Activated CD4-positive, alpha-beta T cell treated with anti-CD3 and anti-CD28 coated beads, Interleukin-2, amount 10 ng/mL, durations not matched to agents 7 days and 5 days (primary cell): ENCODE results near the gene CCDC7. TPM values are rescaled to one million over a fixed set of nuclear protein-coding genes. Genes with fewer than 3 reads are reported as not detected.
"Not testable (repeated sequence)": the region's sequence is repeated elsewhere in the genome, so short reads cannot be mapped to it uniquely, and the experiment has no call there.

ENCODE experiments used
- CTCF ChIA-PET: fragments of 350-600 bp; sonication (Branson Sonifier 250); formaldehyde crosslinking; loops from one replicate; lab custom pipeline; 2021; ENCODE audit warnings: antibody characterized with exemption; lab: Charles Lee
- POLR2A ChIA-PET: fragments of 350-600 bp; sonication (Branson Sonifier 250); formaldehyde crosslinking; loops from one replicate; lab custom pipeline; 2021; ENCODE audit warnings: antibody characterized with exemption; lab: Charles Lee
- DNase-seq: peaks from one replicate; pipeline ENCODE4 v3.0.0-alpha.2; 2020
- H3K27ac Mint-ChIP-seq: one replicate; pipeline ENCODE4 v1.8.0; 2021; ENCODE audit warnings: mild to moderate bottlenecking, moderate library complexity, mixed read lengths
- H3K27me3 Mint-ChIP-seq: one replicate; pipeline ENCODE4 v1.8.0; 2021; ENCODE audit warnings: mixed read lengths
- H3K36me3 Mint-ChIP-seq: one replicate; pipeline ENCODE4 v1.8.0; 2021; ENCODE audit warnings: low read depth, mixed read lengths
- H3K4me1 Mint-ChIP-seq: one replicate; pipeline ENCODE4 v1.8.0; 2021; ENCODE audit warnings: mixed read lengths
- H3K4me3 Mint-ChIP-seq: one replicate; pipeline ENCODE4 v1.8.0; 2021; ENCODE audit warnings: mild to moderate bottlenecking, moderate library complexity, mixed read lengths
- H3K9me3 Mint-ChIP-seq: one replicate; pipeline ENCODE4 v1.8.0; 2021; ENCODE audit warnings: mixed read lengths
- total RNA-seq, 2 experiments: library from RNA; stranded (reverse); gene quantifications; one replicate each; pipeline ENCODE4 v1.2.3, GENCODE V29; 2021

Gene CCDC7
- total RNA-seq, 2 experiments from 2014 or later: 18.3 to 21.4 TPM

DNA sequence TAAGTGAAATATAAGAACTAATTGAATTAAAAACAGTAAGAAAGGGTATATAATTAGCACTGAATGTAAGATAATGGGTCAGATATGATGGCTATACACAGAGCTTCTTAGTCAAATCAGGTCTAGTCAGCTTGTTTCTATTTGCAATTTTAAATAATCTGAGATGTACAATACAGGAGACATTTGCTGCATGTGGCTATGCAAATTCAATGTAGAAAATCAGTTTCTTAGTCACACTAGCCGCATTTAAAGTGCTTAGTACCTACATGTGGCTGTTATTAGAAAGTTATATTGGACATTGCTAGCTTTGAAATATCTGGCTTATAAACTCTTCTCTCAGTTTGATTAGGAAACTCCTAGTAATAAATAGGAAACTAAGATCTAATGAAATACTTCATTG, 25.3 kb downstream of the CCDC7 start:
- no peaks in the 10 kb centered on the region for H3K4me1 Mint-ChIP-seq
- ChIA-PET CTCF (no interaction called here), POLR2A (no interaction called here)
- no peaks in the 10 kb centered on the region for H3K27me3 Mint-ChIP-seq
- no peak for DNase-seq
- H3K36me3 Mint-ChIP-seq: peaks cover 37% of the 10 kb centered on the region
- H3K4me3 Mint-ChIP-seq: no peak overlapping the region
- H3K27ac Mint-ChIP-seq: no peak overlapping the region
- H3K9me3 Mint-ChIP-seq: no peaks in the 10 kb centered on the region

DNA sequence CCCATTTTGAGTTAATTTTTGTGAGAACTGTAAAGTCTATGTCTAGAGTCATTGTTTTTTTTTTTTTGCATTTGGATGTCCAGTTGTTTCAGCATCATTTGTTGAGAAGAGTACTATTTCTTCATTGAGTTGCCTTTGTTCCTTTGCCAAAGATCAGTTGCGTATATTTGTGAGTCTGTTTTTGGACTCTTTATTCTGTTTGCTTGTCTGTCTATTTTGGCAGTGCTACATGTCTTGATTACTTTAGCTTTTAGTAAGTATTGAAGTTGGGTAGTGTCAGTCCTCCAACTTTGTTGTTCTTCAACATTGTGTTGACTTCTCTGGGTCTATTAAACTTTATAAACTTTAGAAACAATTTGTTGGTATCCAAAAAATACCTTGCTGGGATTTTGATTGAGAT, 31.6 kb downstream of the CCDC7 start:
- peaks cover 55% of the 10 kb centered on the region for H3K36me3 Mint-ChIP-seq
- H3K27me3 Mint-ChIP-seq: no peaks in the 10 kb centered on the region
- no peak for DNase-seq
- ChIA-PET POLR2A (no interaction called here), CTCF (interaction anchor here (0.6 kb wide), 1 partner anchor 13 kb away, joined by 3 read pairs; no protein-coding TSS in a partner anchor)
- H3K9me3 Mint-ChIP-seq: peaks cover 17% of the 10 kb centered on the region
- no peak overlapping the region for H3K4me3 Mint-ChIP-seq
- H3K4me1 Mint-ChIP-seq: no peaks in the 10 kb centered on the region
- no peak overlapping the region for H3K27ac Mint-ChIP-seq

GRCh38 chr10:32481606-32482005, 35.7 kb downstream of the CCDC7 start:
- ChIA-PET CTCF (interaction anchor here (0.6 kb wide), 1 partner anchor 1479 kb away, joined by 3 read pairs; no protein-coding TSS in a partner anchor), POLR2A (no interaction called here)
- Mint-ChIP-seq H3K9me3 (peaks cover 25% of the 10 kb centered on the region), H3K27ac (no peak overlapping the region), H3K36me3 (peaks cover 70% of the 10 kb centered on the region), H3K4me3 (no peak overlapping the region), H3K27me3 (no peaks in the 10 kb centered on the region), H3K4me1 (no peaks in the 10 kb centered on the region)
- no peak for DNase-seq

GRCh38 chr10:32483019-32483502, 37.1 kb downstream of the CCDC7 start:
- H3K4me3 Mint-ChIP-seq, H3K27me3 Mint-ChIP-seq, H3K4me1 Mint-ChIP-seq, H3K27ac Mint-ChIP-seq, POLR2A ChIA-PET, DNase-seq, CTCF ChIA-PET: not testable (repeated sequence)
- Mint-ChIP-seq H3K9me3 (peaks cover 30% of the 10 kb centered on the region), H3K36me3 (peaks cover 72% of the 10 kb centered on the region)

DNA sequence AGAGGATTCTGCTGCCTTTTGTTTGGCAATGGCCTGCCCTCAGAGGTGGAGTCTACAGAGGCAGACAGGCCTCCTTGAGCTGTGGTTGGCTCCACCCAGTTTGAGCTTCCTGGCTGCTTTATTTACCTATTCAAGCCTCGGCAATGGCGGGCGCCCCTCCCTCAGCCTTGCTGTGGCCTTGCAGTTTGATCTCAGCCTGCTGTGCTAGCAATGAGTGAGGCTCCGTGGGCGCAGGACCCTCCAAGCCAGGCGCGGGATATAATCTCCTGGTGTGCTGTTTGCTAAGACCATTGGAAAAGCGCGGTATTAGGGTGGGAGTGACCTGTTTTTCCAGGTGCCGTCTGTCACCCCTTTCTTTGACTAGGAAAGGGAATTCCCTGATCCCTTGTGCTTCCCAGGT, 42.1 kb downstream of the CCDC7 start:
- DNase-seq, POLR2A ChIA-PET, H3K27me3 Mint-ChIP-seq, CTCF ChIA-PET, H3K4me3 Mint-ChIP-seq, H3K27ac Mint-ChIP-seq, H3K4me1 Mint-ChIP-seq: not testable (repeated sequence)
- peaks cover 78% of the 10 kb centered on the region for H3K36me3 Mint-ChIP-seq
- peaks cover 27% of the 10 kb centered on the region for H3K9me3 Mint-ChIP-seq

GRCh38 chr10:32489158-32489557, 43.2 kb downstream of the CCDC7 start:
- peaks cover 10% of the 10 kb centered on the region for H3K4me1 Mint-ChIP-seq
- H3K27ac Mint-ChIP-seq: no peak overlapping the region
- H3K36me3 Mint-ChIP-seq: peaks cover 68% of the 10 kb centered on the region
- DNase-seq: no peak
- peaks cover 24% of the 10 kb centered on the region for H3K9me3 Mint-ChIP-seq
- ChIA-PET POLR2A (no interaction called here), CTCF (no interaction called here)
- no peaks in the 10 kb centered on the region for H3K27me3 Mint-ChIP-seq
- no peak overlapping the region for H3K4me3 Mint-ChIP-seq

DNA sequence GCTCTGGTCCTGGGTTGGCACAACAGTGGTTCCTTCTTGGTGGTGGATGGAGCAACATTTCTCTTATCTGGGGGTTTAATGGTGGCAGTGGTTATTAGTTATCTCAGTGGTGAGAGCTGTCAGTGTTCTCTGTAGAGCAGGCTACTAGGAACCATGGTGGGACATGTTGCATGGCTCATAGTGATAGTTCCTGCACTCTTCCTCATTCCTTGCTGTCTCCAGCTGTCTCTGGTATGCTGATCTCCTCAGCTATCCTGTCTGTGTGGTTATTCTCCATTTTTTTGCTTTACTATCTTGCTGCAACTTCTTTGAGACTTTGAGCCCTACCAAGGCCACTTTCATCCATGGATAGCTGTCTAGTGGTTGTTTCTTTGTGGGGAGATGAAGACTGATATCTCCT, 44.0 kb downstream of the CCDC7 start:
- DNase-seq: no peak
- no peak overlapping the region for H3K4me3 Mint-ChIP-seq
- CTCF ChIA-PET: no interaction called here
- H3K27me3 Mint-ChIP-seq: no peaks in the 10 kb centered on the region
- H3K27ac Mint-ChIP-seq: no peak overlapping the region
- H3K4me1 Mint-ChIP-seq: peaks cover 10% of the 10 kb centered on the region
- H3K36me3 Mint-ChIP-seq: peaks cover 66% of the 10 kb centered on the region
- peaks cover 24% of the 10 kb centered on the region for H3K9me3 Mint-ChIP-seq
- POLR2A ChIA-PET: no interaction called here

- H3K27me3 Mint-ChIP-seq, DNase-seq, POLR2A ChIA-PET, H3K27ac Mint-ChIP-seq, CTCF ChIA-PET, H3K4me3 Mint-ChIP-seq, H3K4me1 Mint-ChIP-seq: not testable (repeated sequence)
- Mint-ChIP-seq H3K9me3 (peaks cover 19% of the 10 kb centered on the region), H3K36me3 (peaks cover 52% of the 10 kb centered on the region)
Observed at GRCh38 chr10:32494562-32494961, 48.6 kb downstream of the CCDC7 start.

DNA sequence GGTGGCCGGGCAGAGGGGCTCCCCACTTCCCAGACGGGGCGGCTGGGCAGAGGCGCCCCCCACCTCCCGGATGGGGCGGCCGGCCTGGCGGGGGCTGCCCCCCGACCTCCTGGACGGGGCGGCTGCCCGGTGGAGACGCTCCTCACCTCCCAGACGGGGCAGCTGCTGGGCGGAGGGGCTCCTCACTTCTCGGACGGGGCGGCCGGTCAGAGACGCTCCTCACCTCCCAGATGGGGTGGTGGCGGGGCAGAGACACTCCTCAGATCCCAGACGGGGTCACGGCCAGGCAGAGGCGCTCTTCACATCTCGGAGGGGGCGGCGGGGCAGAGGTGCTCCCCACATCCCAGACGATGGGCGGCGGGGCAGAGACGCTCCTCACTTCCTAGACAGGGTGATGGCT, 54.2 kb downstream of the CCDC7 start:
- H3K27me3 Mint-ChIP-seq, POLR2A ChIA-PET, CTCF ChIA-PET, H3K27ac Mint-ChIP-seq, DNase-seq, H3K4me1 Mint-ChIP-seq, H3K4me3 Mint-ChIP-seq: not testable (repeated sequence)
- peaks cover 55% of the 10 kb centered on the region for H3K36me3 Mint-ChIP-seq
- peaks cover 20% of the 10 kb centered on the region for H3K9me3 Mint-ChIP-seq

DNA sequence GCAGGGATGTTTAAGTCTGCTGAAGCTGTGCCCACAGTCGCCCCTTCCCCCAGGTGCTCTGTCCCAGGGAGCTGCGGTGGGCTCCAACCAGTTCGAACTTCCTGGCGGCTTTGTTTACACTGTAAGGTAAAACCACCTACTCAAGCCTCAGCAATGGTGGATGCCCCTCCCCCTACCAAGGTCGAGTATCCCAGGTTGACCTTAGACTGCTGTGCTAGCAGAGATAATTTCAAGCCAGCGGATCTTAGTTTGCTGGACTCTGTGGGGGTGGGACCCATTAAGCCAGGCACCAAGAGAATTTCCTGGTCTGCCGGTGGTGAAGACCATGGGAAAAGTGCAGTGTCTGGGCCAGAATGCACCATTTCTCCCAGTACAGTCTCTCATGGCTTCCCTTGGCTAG, 56.0 kb downstream of the CCDC7 start:
- DNase-seq: no peak
- H3K36me3 Mint-ChIP-seq: peaks cover 54% of the 10 kb centered on the region
- peaks cover 11% of the 10 kb centered on the region for H3K9me3 Mint-ChIP-seq
- no peak overlapping the region for H3K27ac Mint-ChIP-seq
- H3K4me1 Mint-ChIP-seq: no peaks in the 10 kb centered on the region
- no peak overlapping the region for H3K4me3 Mint-ChIP-seq
- ChIA-PET POLR2A (no interaction called here), CTCF (no interaction called here)
- H3K27me3 Mint-ChIP-seq: no peaks in the 10 kb centered on the region

DNA sequence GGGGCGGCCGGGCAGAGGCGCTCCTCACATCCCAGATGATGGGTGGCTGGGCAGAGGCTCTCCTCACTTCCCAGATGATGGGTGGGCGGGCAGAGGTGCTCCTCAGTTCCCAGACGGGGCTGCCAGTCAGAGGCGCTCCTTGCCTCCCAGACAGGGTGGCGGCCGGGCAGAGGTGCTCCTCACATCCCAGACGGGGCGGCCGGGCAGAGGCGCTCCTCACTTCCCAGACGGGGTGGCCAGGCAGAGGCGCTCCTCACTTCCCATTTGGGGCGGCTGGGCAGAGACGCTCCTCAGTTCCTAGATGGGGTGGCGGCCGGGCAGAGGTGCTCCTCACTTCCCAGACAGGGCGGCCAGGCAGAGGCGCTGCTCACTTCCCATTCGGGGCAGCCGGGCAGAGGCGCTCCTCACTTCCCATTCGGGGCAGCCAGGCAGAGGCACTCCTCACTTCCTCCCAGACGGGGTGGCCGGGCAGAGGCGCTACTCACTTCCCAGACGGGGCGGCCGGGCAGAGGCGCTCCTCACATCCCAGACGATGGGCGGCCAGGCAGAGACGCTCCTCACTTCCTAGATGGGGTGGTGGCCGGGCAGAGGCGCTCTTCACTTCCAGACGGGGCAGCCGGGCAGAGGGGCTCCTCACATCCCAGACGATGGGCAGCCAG, 60.0 kb downstream of the CCDC7 start:
- H3K4me1 Mint-ChIP-seq, CTCF ChIA-PET, H3K27ac Mint-ChIP-seq, DNase-seq, POLR2A ChIA-PET, H3K4me3 Mint-ChIP-seq, H3K27me3 Mint-ChIP-seq: not testable (repeated sequence)
- Mint-ChIP-seq H3K9me3 (peaks cover 13% of the 10 kb centered on the region), H3K36me3 (peaks cover 47% of the 10 kb centered on the region)

GRCh38 chr10:32511599-32511998, 65.7 kb downstream of the CCDC7 start:
- Mint-ChIP-seq H3K9me3 (peaks cover 4% of the 10 kb centered on the region), H3K4me1 (no peaks in the 10 kb centered on the region), H3K27me3 (no peaks in the 10 kb centered on the region), H3K36me3 (peaks cover 20% of the 10 kb centered on the region), H3K27ac (no peak overlapping the region), H3K4me3 (no peak overlapping the region)
- POLR2A ChIA-PET: no interaction called here
- no peak for DNase-seq
- CTCF ChIA-PET: interaction anchor here (0.6 kb wide), 1 partner anchor 652 kb away, joined by 3 read pairs; no protein-coding TSS in a partner anchor

DNA sequence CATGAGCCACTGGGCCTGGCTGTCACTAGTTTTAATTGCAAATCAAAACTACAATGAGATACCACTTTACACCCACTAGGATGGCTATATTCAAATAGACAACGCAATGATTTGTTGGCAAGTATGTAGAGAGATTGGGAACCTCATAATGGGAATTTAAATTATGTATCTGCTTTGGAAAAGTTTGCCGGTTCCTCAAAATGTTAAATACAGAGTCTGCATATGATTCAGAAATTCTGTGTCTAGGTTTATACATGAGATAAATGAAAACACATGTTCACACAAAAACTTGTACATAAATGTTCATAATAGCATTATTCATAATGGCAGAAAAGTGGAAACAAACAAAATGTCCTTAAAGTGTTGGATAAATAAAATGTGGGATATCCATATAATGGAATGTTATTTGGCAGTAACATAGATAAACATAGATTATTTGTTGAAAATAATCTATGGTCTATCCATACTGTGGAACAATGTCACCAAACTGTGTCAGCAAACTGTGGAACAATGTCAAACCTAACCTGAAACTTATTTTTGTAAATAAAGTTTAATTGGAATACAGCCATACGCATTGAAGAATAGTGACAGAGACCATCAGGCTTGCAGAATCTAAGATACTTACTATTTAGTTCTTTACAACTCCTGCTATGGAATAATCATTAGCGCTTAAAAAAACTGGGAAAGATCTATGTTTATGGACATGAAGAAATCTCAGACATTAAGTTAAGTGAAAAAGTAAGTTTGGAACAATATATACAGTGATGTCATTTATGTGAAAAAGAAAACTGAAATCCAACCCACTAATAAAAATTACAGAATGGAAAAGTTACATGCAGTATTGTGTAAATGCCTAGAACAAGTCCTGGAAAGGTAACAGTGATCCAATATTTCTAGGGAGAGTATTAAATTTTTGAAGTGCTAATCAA, 70.9 kb downstream of the CCDC7 start:
- Mint-ChIP-seq H3K9me3 (peaks cover 17% of the 10 kb centered on the region), H3K36me3 (peaks cover 16% of the 10 kb centered on the region), H3K27me3 (no peaks in the 10 kb centered on the region), H3K4me1 (peaks cover 3% of the 10 kb centered on the region), H3K4me3 (no peak overlapping the region), H3K27ac (no peak overlapping the region)
- DNase-seq: no peak
- CTCF ChIA-PET: no interaction called here
- POLR2A ChIA-PET: no interaction called here
